ENCODE data around the gene TRERF1. TPM values are rescaled to one million over a fixed set of nuclear protein-coding genes. Genes with fewer than 3 reads are reported as not detected.
"Not testable (repeated sequence)": the region's sequence is repeated elsewhere in the genome, so short reads cannot be mapped to it uniquely, and the experiment has no call there.

Gene TRERF1
- total RNA-seq, 2 donors from 2014 or later: 1.2 to 2.6 TPM

- ATAC-seq: peak; percentile 64 to 67
- DNase-seq: peak; percentile 63
- intact Hi-C loops (cut with DNase I): loop anchor here (10.0 kb wide), 2 partner anchors 82 to 188 kb away; no protein-coding TSS in a partner anchor
Measured at GRCh38 chr6:42452171-42453030, 675 bp upstream of the TRERF1 start.

- ATAC-seq (no peak), DNase-seq (no peak)
- intact Hi-C loops (cut with DNase I): loop anchor here (10.0 kb wide), 2 partner anchors 84 to 186 kb away; no protein-coding TSS in a partner anchor
Measured at GRCh38 chr6:42450477-42451332, 1.0 kb downstream of the TRERF1 start.

GRCh38 chr6:42449917-42450476 lies 1.7 kb downstream of the TRERF1 start:
- intact Hi-C loops (cut with DNase I): loop anchor here (10.0 kb wide), 2 partner anchors 85 to 185 kb away; no protein-coding TSS in a partner anchor
- DNase-seq (no peak), ATAC-seq (no peak)

DNA sequence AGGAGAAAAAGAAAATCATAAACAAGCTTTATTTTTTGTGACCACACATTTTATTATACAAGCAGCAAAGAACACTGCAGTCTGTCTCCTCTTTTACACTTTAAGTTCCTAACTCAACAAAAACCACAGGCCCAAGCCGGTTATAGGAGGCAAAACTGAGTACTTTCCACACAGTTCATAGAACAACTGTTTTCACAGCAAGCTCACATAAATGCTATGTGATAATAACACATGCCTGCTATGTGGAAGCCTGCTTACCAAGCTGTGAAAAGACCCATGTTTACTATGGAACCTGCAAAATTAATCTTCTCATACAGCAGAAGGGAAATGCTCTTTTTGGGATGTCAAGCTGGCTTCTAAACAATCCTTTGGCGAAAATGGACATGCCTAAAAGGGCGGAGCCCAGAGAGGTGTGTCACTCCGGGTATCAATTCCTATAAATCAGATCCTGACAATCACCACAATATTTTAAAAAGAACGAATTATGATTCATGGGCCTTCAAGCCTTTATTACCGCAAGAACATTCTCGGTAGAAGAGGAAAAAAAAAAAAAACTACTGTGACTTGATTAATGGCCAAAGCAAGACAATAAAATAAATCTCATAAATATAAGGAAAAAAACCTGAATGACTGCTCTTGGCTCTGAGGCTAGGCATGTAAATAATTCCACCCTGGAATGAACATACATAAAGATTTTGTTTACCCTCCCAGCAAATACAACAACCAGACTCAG lies 2.6 kb downstream of the TRERF1 start:
- intact Hi-C loops (cut with DNase I): no loop called here
- ATAC-seq: no peak
- DNase-seq: no peak

GRCh38 chr6:42448391-42448790 lies 3.3 kb downstream of the TRERF1 start:
- ATAC-seq (no peak), DNase-seq (no peak)
- intact Hi-C loops (cut with DNase I): no loop called here

GRCh38 chr6:42446996-42447395 lies 4.7 kb downstream of the TRERF1 start:
- intact Hi-C loops (cut with DNase I): no loop called here
- DNase-seq (no peak), ATAC-seq (no peak)

GRCh38 chr6:42446370-42446769 lies 5.4 kb downstream of the TRERF1 start:
- no peak for ATAC-seq
- intact Hi-C loops (cut with DNase I): no loop called here
- DNase-seq: no peak

GRCh38 chr6:42445955-42446354 lies 5.8 kb downstream of the TRERF1 start:
- intact Hi-C loops (cut with DNase I); DNase-seq; ATAC-seq: not testable (repeated sequence)

DNA sequence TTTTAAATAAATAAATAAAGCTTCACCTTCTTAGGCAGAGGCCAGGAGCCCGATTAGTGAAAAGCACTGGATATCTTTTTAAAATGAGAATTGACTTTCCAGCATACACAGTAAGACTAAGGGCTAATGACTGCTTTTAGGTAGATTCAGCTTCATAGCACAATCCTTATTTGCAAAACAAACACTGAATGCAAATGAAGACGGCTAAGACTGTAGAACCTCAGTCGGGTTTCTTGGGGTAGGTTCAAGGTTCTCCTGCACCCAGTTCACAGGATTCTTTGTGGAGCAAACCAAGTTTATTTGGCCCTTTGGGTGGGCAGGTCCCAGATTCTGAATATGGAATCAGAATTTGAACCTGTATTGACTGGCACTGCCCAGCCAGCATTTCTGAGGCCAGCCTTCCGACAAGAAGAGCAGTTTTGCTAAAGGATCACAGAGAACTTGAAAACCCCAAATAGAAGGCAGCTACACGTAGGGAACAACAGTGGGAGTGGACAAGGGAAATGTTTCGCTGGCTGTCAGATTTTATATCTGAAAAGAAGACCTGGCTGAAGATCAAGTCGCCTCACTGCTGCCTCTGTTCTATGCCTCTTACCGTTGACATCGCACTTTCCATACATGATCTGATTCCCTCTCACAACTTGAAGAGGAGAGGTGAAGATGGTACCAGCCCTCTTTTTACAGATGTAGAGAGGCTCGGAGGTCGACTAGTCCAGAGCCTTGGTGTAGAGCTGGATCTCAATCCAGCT lies 8.2 kb downstream of the TRERF1 start:
- intact Hi-C loops (cut with DNase I): no loop called here
- ATAC-seq: peak in 1 of 2 donors; percentile 18

GRCh38 chr6:42441697-42442081 lies 10.0 kb downstream of the TRERF1 start:
- ATAC-seq: no peak
- intact Hi-C loops (cut with DNase I): no loop called here
- DNase-seq: no peak

More for the DNA sequence above, 8.2 kb downstream of the TRERF1 start:
- no peak for DNase-seq

GRCh38 chr6:42440778-42441696 lies 10.7 kb downstream of the TRERF1 start:
- intact Hi-C loops (cut with DNase I): no loop called here
- DNase-seq (no peak), ATAC-seq (peak; percentile 33 to 75)

- intact Hi-C loops (cut with DNase I): no loop called here
- ATAC-seq: no peak
Measured at GRCh38 chr6:42440027-42440426, 11.7 kb downstream of the TRERF1 start.

GRCh38 chr6:42436825-42437224 lies 14.9 kb downstream of the TRERF1 start:
- ATAC-seq (no peak), DNase-seq (no peak)
- intact Hi-C loops (cut with DNase I): no loop called here

More at GRCh38 chr6:42440027-42440426, 11.7 kb downstream of the TRERF1 start:
- DNase-seq: no peak

GRCh38 chr6:42434237-42434636 lies 17.5 kb downstream of the TRERF1 start:
- DNase-seq (no peak), ATAC-seq (no peak)
- intact Hi-C loops (cut with DNase I): no loop called here

- ATAC-seq: no peak
- intact Hi-C loops (cut with DNase I): no loop called here
Measured at GRCh38 chr6:42433409-42433808, 18.3 kb downstream of the TRERF1 start.

GRCh38 chr6:42431877-42432276 lies 19.8 kb downstream of the TRERF1 start:
- intact Hi-C loops (cut with DNase I): no loop called here
- DNase-seq (no peak), ATAC-seq (no peak)

More at GRCh38 chr6:42433409-42433808, 18.3 kb downstream of the TRERF1 start:
- DNase-seq: no peak

DNA sequence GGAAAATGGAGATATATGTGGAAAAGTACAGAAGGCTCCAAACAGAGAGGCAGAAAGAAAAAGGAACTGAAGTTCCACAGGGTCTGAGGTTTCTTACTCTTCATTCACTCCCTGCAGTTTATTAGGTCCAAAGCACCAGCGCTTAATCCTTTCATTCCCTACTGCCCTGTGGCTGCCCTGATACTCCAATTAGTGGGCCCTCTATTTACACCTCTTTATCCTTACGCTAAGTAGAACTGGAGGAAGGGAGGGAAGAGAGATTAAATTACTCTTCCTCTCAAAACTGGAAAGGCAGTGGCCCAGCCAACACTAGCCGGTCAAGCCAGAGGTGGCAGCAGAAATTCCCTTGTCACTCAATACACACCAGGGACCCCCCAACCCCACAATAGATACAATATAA lies 20.4 kb downstream of the TRERF1 start:
- intact Hi-C loops (cut with DNase I): no loop called here
- DNase-seq (no peak), ATAC-seq (no peak)

All from left cardiac atrium (tissue), 4 donors.